Fibroblast of pulmonary artery (primary cell): Measurements from ENCODE around the gene PMEPA1.

Experiments
- DNase-seq: peaks from one replicate; pipeline ENCODE4 v3.0.0-alpha.2; 2010; ENCODE audit warnings: low read depth
- H3K4me3 ChIP-seq: replicated peaks from 2 replicates; pipeline ENCODE4 v1.5.1; 2011; ENCODE audit warnings: low read depth, mild to moderate bottlenecking, control low read depth, low read length, moderate library complexity
- TF ChIP-seq, protein P1 (sequence below): IDR thresholded peaks from 2 replicates; pipeline ENCODE4 v1.5.1; 2011; ENCODE audit warnings: mild to moderate bottlenecking, control low read depth, low read length, inconsistent platforms; ENCODE audit errors: missing control alignments

PMEPA1 gene

GRCh38 chr20:57680131-57680716 is 29.6 kb downstream of the PMEPA1 start:
- no peak for DNase-seq
- H3K4me3 ChIP-seq = no peak overlapping the region
- TF ChIP-seq, protein P1, sequence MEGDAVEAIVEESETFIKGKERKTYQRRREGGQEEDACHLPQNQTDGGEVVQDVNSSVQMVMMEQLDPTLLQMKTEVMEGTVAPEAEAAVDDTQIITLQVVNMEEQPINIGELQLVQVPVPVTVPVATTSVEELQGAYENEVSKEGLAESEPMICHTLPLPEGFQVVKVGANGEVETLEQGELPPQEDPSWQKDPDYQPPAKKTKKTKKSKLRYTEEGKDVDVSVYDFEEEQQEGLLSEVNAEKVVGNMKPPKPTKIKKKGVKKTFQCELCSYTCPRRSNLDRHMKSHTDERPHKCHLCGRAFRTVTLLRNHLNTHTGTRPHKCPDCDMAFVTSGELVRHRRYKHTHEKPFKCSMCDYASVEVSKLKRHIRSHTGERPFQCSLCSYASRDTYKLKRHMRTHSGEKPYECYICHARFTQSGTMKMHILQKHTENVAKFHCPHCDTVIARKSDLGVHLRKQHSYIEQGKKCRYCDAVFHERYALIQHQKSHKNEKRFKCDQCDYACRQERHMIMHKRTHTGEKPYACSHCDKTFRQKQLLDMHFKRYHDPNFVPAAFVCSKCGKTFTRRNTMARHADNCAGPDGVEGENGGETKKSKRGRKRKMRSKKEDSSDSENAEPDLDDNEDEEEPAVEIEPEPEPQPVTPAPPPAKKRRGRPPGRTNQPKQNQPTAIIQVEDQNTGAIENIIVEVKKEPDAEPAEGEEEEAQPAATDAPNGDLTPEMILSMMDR = no peak

- DNase-seq = no peak
- TF ChIP-seq, protein P1 = no peak
- H3K4me3 ChIP-seq = no peak overlapping the region
Observed at GRCh38 chr20:57679113-57679512, 30.7 kb downstream of the PMEPA1 start.

GRCh38 chr20:57678340-57678739 is 31.5 kb downstream of the PMEPA1 start:
- no peak for DNase-seq
- H3K4me3 ChIP-seq = no peak overlapping the region
- TF ChIP-seq, protein P1 = no peak

- DNase-seq = no peak
- TF ChIP-seq, protein P1 = no peak
- H3K4me3 ChIP-seq = no peak overlapping the region
Observed at GRCh38 chr20:57677584-57677982, 32.2 kb downstream of the PMEPA1 start.

DNA sequence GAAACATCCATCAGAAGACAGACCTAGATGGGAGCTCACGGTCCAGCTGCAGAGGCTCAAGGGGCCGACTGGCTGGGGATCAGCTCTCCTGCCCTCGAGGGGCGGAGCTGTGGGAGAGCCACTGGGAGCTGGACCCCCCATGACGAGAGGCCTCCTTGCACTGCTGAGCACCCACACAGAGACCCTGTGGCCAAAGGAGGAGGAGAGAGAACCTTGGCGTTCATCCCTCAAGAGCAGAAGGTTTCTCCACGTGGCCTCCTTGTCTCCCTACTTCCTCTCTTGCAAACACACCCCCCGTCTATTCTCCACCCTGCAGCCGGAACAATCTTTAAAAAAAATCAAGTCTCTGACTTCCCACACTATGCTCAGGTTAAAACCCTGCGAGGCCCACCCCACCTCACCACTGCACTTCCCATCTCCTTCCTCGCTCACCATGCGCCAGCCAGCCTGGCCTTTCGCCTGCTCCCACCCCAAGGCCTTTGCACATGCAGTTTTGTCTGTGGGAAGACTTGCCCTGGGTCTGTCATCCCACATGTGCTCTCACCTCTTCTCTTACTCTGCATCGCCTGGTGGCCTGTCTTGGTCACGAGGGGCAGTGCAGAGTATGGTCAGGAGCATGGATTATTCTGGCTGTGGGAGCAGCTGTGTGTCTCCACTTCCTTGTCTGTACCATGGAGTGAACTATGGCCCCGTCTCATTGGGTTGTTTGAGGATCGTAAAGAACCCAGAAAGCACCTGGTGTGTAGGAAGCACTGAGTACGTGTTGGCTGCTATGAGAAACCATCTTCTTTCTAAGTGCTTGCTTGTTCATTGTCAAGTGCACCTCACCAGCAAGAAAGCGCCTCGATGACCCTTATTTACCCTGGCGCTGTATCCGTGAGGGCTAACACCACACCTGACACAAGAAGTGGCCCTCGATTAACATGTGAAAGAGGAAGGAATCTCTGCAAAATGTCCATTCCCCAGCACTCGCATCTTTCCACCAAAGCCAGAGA is 32.9 kb downstream of the PMEPA1 start:
- no peak overlapping the region for H3K4me3 ChIP-seq
- no peak for DNase-seq
- TF ChIP-seq, protein P1 = no peak

DNA sequence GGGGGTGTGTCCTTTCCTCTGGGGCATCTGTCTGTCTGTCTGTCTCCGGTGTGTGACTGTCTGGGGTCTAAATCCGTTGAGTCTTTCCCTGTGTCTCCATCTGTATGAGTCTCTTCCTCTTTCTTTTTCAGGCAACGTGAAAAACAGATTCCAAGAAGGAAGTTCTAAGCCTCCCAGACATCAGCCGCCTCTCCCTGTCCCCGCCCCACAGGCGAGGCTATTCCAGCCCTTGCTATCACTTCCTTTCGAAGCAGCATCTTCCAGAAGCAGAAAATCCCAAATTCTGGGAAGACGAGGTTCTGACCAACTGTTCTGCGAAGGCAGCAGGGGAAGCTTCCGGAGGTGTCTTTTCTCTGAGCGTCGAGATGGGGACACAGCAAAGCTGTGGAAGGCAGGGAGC is 34.0 kb downstream of the PMEPA1 start:
- no peak for DNase-seq
- TF ChIP-seq, protein P1 = no peak

More for the DNA sequence above, 34.0 kb downstream of the PMEPA1 start:
- H3K4me3 ChIP-seq = no peak overlapping the region
